ENCODE data around the gene FRAT1. TPM values are rescaled to one million over a fixed set of nuclear protein-coding genes. Genes with fewer than 3 reads are reported as not detected.
A peak's percentile ranks its signal among the peaks of the same experiment; 100 is the strongest.
"Not testable (repeated sequence)": the region's sequence is repeated elsewhere in the genome, so short reads cannot be mapped to it uniquely, and the experiment has no call there.

The FRAT1 gene
- total RNA-seq, 1 donor from 2014 or later, result 10.4 TPM

DNA sequence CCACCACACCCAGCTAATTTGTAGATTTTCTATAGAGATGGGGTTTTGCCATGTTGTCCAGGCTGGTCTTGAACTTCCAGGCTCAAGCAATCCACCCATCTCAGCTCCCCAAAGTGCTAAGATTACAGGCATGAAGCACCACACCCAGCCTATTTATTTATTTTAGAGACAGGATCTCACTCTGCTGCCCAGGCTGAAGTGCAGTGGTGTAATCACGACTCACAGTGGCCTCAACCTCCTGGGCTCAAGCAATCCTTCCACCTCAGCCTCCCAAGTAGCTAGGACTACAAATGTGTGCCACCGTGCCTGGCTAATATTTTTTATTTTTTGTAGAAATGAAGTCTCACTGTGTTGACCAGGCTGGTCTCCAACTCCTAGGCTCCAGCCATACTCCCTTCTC lies 22.3 kb downstream of the FRAT1 start:
- Histone ChIP-seq H3K27me3 (no peaks in the 10 kb centered on the region), H3K4me3 (no peak overlapping the region), H3K4me1 (peaks cover 8% of the 10 kb centered on the region), H3K27ac (no peak overlapping the region), H3K36me3 (no peaks in the 10 kb centered on the region), H3K9me3 (no peaks in the 10 kb centered on the region)
- DNase-seq, result no peak
- TF ChIP-seq, protein P1, sequence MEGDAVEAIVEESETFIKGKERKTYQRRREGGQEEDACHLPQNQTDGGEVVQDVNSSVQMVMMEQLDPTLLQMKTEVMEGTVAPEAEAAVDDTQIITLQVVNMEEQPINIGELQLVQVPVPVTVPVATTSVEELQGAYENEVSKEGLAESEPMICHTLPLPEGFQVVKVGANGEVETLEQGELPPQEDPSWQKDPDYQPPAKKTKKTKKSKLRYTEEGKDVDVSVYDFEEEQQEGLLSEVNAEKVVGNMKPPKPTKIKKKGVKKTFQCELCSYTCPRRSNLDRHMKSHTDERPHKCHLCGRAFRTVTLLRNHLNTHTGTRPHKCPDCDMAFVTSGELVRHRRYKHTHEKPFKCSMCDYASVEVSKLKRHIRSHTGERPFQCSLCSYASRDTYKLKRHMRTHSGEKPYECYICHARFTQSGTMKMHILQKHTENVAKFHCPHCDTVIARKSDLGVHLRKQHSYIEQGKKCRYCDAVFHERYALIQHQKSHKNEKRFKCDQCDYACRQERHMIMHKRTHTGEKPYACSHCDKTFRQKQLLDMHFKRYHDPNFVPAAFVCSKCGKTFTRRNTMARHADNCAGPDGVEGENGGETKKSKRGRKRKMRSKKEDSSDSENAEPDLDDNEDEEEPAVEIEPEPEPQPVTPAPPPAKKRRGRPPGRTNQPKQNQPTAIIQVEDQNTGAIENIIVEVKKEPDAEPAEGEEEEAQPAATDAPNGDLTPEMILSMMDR (IDR thresholded peaks at IDR 0.05), result no peak
- no peak for ATAC-seq
- intact Hi-C loops (cut with DNase I), result no loop called here

DNA sequence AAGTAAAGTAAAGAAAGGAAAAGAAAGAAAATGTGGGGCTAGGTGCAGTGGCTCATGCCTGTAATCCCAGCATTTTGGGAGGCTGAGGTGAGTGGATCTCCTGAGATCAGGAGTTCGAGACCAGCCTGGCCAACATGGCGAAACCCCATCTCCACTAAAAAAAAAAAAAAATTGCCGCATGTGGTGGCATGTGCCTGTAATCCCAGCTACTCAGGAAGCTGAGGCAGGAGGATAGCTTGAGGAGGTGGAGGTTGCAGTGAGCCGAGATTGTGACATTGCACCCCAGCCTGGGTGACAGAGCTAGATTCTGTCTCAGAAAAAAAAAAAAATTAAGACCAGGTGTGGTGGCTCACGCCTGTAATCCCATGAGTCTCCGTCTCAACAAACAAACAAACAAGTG lies 24.6 kb downstream of the FRAT1 start:
- H3K4me3 ChIP-seq; H3K27me3 ChIP-seq; DNase-seq; H3K27ac ChIP-seq; H3K4me1 ChIP-seq; ATAC-seq; intact Hi-C loops (cut with DNase I); H3K9me3 ChIP-seq; H3K36me3 ChIP-seq: not testable (repeated sequence)

- Histone ChIP-seq H3K36me3 (no peaks in the 10 kb centered on the region), H3K9me3 (no peaks in the 10 kb centered on the region), H3K27me3 (no peaks in the 10 kb centered on the region), H3K4me1 (no peaks in the 10 kb centered on the region), H3K4me3 (no peak overlapping the region), H3K27ac (no peak overlapping the region)
- no peak for DNase-seq
- intact Hi-C loops (cut with DNase I), result no loop called here
- TF ChIP-seq, protein P1 (IDR thresholded peaks at IDR 0.05), result no peak
- no peak for ATAC-seq
Observed at GRCh38 chr10:97347317-97347716, 28.2 kb downstream of the FRAT1 start.

DNA sequence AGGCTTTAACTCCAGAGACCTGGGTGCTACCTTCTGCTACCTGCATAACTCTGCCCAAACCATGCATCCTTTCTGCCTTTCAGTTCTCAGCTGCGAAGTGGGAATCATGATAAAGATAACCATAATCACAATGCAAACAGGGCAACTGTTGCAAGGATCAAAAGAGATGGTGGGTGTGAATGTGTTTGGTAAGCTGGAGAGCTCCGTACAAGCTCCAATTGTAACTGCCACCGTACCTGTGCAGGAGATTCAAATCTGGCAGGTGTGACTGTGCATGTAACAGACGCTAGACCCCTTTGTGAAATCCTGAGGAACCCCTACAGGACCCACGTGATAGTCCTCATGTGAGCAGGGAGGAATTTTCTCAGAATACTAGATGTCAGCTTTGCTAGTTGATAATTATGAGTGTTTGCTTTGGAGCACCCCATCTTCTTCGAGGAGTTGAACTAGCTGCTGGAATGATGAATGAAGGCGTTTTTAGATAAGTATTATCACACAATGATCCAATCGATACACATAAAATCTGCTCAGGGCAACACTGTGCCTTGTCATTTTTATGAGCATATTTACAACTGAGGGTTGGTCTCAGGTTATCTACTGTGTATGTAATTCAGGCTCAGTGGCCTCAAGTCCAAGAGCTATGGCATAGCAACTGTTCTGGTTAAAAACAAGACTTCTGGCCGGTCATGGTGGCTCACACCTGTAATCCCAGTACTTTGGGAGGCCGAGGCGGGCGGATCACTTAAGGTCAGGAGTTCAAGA lies 30.9 kb downstream of the FRAT1 start:
- H3K9me3 ChIP-seq, result no peaks in the 10 kb centered on the region
- H3K4me1 ChIP-seq, result no peaks in the 10 kb centered on the region
- H3K36me3 ChIP-seq, result no peaks in the 10 kb centered on the region
- H3K27me3 ChIP-seq, result no peaks in the 10 kb centered on the region
- H3K27ac ChIP-seq, result no peak overlapping the region
- ATAC-seq, result no peak
- H3K4me3 ChIP-seq, result no peak overlapping the region
- DNase-seq, result no peak
- intact Hi-C loops (cut with DNase I), result no loop called here
- TF ChIP-seq, protein P1 (IDR thresholded peaks at IDR 0.05), result no peak

- ATAC-seq (peak; percentile 89), DNase-seq (peak; percentile 68)
- no peaks in the 10 kb centered on the region for H3K27me3 ChIP-seq
- no peaks in the 10 kb centered on the region for H3K9me3 ChIP-seq
- intact Hi-C loops (cut with DNase I), result no loop called here
- TF ChIP-seq, protein P1 (IDR thresholded peaks at IDR 0.05), result no peak
- H3K36me3 ChIP-seq, result no peaks in the 10 kb centered on the region
- peaks cover 8% of the 10 kb centered on the region for H3K4me1 ChIP-seq
- peak overlapping the region; percentile 53 for H3K27ac ChIP-seq
- H3K4me3 ChIP-seq, result no peak overlapping the region
Observed at GRCh38 chr10:97353945-97354344, 34.9 kb downstream of the FRAT1 start.

GRCh38 chr10:97355571-97355975 lies 36.5 kb downstream of the FRAT1 start:
- intact Hi-C loops (cut with DNase I), result no loop called here
- ATAC-seq, result peak; percentile 59
- TF ChIP-seq, protein P1 (IDR thresholded peaks at IDR 0.05), result peak; percentile 43
- Histone ChIP-seq H3K4me3 (no peak overlapping the region), H3K27ac (peak overlapping the region; percentile 36), H3K9me3 (no peaks in the 10 kb centered on the region), H3K27me3 (no peaks in the 10 kb centered on the region), H3K36me3 (no peaks in the 10 kb centered on the region), H3K4me1 (peaks cover 8% of the 10 kb centered on the region)
- DNase-seq, result no peak
